HepG2 (cell line): ENCODE data around the gene KIAA1549. TPM values are rescaled to one million over a fixed set of nuclear protein-coding genes. Genes with fewer than 3 reads are reported as not detected.
A peak's percentile ranks its signal among the peaks of the same experiment; 100 is the strongest.

Experiments used
- BORCS8-MEF2B ChIP-seq: sonication (generic); formaldehyde crosslinking; IDR thresholded peaks from 2 replicates; pipeline ENCODE4 v1.8.0; 2022; ENCODE audit warnings: mild to moderate bottlenecking, missing genetic modification reagents
- ELF1 ChIP-seq: sonication (generic); formaldehyde crosslinking; IDR thresholded peaks from 2 replicates; pipeline ENCODE4 v1.4.0; 2020; ENCODE audit warnings: missing genetic modification reagents
- FOXA3 ChIP-seq: IDR thresholded peaks from 2 replicates; pipeline ENCODE4 v1.6.1; 2016; ENCODE audit warnings: missing genetic modification reagents, missing compliant biosample characterization
- HNRNPUL1 ChIP-seq: fragments of 200-400 bp; formaldehyde crosslinking; IDR thresholded peaks from 2 replicates; pipeline ENCODE4 v1.6.1; 2017; ENCODE audit warnings: low read depth, mild to moderate bottlenecking, low read length, moderate library complexity
- KAT7 ChIP-seq: IDR thresholded peaks from 2 replicates; pipeline ENCODE4 v1.6.1; 2018; ENCODE audit warnings: borderline replicate concordance, missing compliant biosample characterization
- MAF1 ChIP-seq: sonication (generic); formaldehyde crosslinking; IDR thresholded peaks from 2 replicates; pipeline ENCODE4 v1.5.0; 2020; ENCODE audit warnings: missing genetic modification reagents, borderline replicate concordance
- MAFK ChIP-seq, 2 experiments: IDR thresholded peaks in 1 of 2; conservative IDR thresholded peaks in 1 of 2; 2 replicates each; pipeline ENCODE4 v1.6.1; 2011; ENCODE audit warnings: improper control_type of control experiment in 2 of 2, low read length in 2 of 2
- MED8 ChIP-seq: sonication (generic); formaldehyde crosslinking; IDR thresholded peaks from 2 replicates; pipeline ENCODE4 v1.8.1; 2023; ENCODE audit warnings: mild to moderate bottlenecking, missing genetic modification reagents; ENCODE audit not compliant: insufficient replicate concordance
- NFE2 ChIP-seq: sonication (generic); formaldehyde crosslinking; IDR thresholded peaks from 2 replicates; pipeline ENCODE4 v1.4.0; 2020; ENCODE audit warnings: missing genetic modification reagents
- REPIN1 ChIP-seq: sonication (generic); formaldehyde crosslinking; IDR thresholded peaks from 2 replicates; pipeline ENCODE4 v1.8.0; 2022; ENCODE audit warnings: missing genetic modification reagents, low read depth, mild to moderate bottlenecking, borderline replicate concordance
- RORA ChIP-seq: sonication (generic); formaldehyde crosslinking; IDR thresholded peaks from 2 replicates; pipeline ENCODE4 v1.5.0; 2020; ENCODE audit warnings: mild to moderate bottlenecking, missing genetic modification reagents, moderate library complexity
- ZFP36L2 ChIP-seq: sonication (generic); formaldehyde crosslinking; IDR thresholded peaks from 2 replicates; pipeline ENCODE4 v1.4.0; 2020; ENCODE audit warnings: missing genetic modification reagents
- ZMAT3 ChIP-seq: sonication (generic); formaldehyde crosslinking; conservative IDR thresholded peaks from 2 replicates; pipeline ENCODE4 v1.7.0; 2021; ENCODE audit warnings: missing genetic modification reagents
- ZNF570 ChIP-seq: sonication (generic); formaldehyde crosslinking; IDR thresholded peaks from 2 replicates; pipeline ENCODE4 v1.4.0; 2020; ENCODE audit warnings: mild to moderate bottlenecking, missing genetic modification reagents, borderline replicate concordance
- ZNF670 ChIP-seq: sonication (generic); formaldehyde crosslinking; IDR thresholded peaks from 2 replicates; pipeline ENCODE4 v1.8.0; 2022; ENCODE audit warnings: mild to moderate bottlenecking, missing genetic modification reagents, borderline replicate concordance
- ZNF737 ChIP-seq: sonication (generic); formaldehyde crosslinking; IDR thresholded peaks from 2 replicates; pipeline ENCODE4 v1.5.0; 2020; ENCODE audit warnings: missing genetic modification reagents, mild to moderate bottlenecking, borderline replicate concordance
- polyA plus RNA-seq, 8 experiments: library from polyadenylated mRNA; depleted of rRNA in 3 of 8; stranded (reverse) in 7 of 8; unstranded in 1 of 8; fragments of >200 nt; fragmentation: Illumina TruSeq in 4 of 8; extraction: Trizol in 4 of 8; gene quantifications; 2 replicates each; pipeline versions ENCODE4 v1.2.1 to v1.2.3, GENCODE V29; 2011 to 2016; ENCODE audit warnings: low read depth in 4 of 8, missing spikeins in 1 of 8, mixed read lengths in 1 of 8; ENCODE audit not compliant: insufficient read depth in 1 of 8
- total RNA-seq, 5 experiments: library from RNA; depleted of rRNA; stranded (reverse); fragments of >200 nt; fragmentation: Illumina TruSeq; extraction: Trizol; gene quantifications; 2 replicates each; pipeline ENCODE4 v1.2.3, GENCODE V29; 2016; ENCODE audit warnings: low read depth in 1 of 5
- TF ChIP-seq, protein P1 (sequence below): sonication (generic); formaldehyde crosslinking; IDR thresholded peaks from 2 replicates; pipeline ENCODE4 v1.4.0; 2020; ENCODE audit warnings: mild to moderate bottlenecking, missing genetic modification reagents
- TF ChIP-seq, protein P2 (sequence below): sonication (generic); formaldehyde crosslinking; IDR thresholded peaks from 2 replicates; pipeline ENCODE4 v1.8.1; 2022; ENCODE audit warnings: low read depth, mild to moderate bottlenecking, missing genetic modification reagents
- TF ChIP-seq, protein P3 (sequence below): sonication (generic); formaldehyde crosslinking; IDR thresholded peaks from 2 replicates; pipeline ENCODE4 v1.5.0; 2020; ENCODE audit warnings: missing genetic modification reagents
- TF ChIP-seq, protein P4 (sequence below): sonication (generic); formaldehyde crosslinking; IDR thresholded peaks from 2 replicates; pipeline ENCODE4 v1.4.0; 2020; ENCODE audit warnings: missing genetic modification reagents

Gene KIAA1549
- total and polyA plus RNA-seq, 2 of the 13 experiments (the other 11 are each of a cell fraction or from before 2014, with no cell fraction given): 1.1 to 1.8 TPM

DNA sequence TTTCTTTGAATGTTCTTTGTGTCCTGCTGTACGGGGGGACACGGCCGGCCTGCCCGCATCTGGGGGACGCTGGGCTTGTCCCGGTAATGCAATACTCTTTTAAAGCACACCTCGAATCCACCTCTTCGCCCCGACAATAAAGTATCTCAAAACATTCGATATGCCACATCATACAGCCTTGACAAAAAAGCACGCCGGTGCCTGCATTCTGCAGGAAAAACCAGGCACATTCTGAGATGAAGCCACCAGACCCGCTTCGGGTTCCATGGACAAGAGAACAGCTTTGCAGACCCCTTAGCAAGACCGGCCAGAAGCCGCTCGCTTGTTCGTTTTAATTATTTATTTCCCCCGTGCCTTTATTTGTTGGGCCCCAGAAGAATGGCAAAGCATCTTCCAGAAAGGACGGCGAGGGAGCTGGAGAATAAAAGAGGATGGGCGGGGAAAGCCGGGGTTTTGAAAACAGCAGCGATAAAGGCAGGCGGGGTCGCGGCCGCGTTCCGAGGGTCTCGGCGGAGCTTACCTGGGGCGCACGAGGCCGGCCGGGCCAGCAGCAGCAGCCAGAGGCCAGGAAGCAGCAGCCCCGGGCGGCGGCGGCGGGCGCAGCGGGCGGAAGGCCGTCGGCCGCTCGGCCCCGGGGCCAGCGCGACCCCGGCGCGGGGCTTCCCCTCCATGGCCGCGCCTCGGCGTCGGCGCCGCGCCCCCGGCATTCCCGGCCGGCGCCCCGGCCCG is 462 bp downstream of the KIAA1549 start (continued):
- TF ChIP-seq, protein P1, sequence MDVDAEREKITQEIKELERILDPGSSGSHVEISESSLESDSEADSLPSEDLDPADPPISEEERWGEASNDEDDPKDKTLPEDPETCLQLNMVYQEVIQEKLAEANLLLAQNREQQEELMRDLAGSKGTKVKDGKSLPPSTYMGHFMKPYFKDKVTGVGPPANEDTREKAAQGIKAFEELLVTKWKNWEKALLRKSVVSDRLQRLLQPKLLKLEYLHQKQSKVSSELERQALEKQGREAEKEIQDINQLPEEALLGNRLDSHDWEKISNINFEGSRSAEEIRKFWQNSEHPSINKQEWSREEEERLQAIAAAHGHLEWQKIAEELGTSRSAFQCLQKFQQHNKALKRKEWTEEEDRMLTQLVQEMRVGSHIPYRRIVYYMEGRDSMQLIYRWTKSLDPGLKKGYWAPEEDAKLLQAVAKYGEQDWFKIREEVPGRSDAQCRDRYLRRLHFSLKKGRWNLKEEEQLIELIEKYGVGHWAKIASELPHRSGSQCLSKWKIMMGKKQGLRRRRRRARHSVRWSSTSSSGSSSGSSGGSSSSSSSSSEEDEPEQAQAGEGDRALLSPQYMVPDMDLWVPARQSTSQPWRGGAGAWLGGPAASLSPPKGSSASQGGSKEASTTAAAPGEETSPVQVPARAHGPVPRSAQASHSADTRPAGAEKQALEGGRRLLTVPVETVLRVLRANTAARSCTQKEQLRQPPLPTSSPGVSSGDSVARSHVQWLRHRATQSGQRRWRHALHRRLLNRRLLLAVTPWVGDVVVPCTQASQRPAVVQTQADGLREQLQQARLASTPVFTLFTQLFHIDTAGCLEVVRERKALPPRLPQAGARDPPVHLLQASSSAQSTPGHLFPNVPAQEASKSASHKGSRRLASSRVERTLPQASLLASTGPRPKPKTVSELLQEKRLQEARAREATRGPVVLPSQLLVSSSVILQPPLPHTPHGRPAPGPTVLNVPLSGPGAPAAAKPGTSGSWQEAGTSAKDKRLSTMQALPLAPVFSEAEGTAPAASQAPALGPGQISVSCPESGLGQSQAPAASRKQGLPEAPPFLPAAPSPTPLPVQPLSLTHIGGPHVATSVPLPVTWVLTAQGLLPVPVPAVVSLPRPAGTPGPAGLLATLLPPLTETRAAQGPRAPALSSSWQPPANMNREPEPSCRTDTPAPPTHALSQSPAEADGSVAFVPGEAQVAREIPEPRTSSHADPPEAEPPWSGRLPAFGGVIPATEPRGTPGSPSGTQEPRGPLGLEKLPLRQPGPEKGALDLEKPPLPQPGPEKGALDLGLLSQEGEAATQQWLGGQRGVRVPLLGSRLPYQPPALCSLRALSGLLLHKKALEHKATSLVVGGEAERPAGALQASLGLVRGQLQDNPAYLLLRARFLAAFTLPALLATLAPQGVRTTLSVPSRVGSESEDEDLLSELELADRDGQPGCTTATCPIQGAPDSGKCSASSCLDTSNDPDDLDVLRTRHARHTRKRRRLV: no peak
- TF ChIP-seq MAF1 (CRISPR knock-in tag) (no peak), NFE2 (CRISPR knock-in tag) (no peak), BORCS8-MEF2B (CRISPR knock-in tag) (no peak), ELF1 (no peak), REPIN1 (CRISPR knock-in tag) (no peak), ZNF570 (no peak), ZNF737 (CRISPR knock-in tag) (no peak), RORA (CRISPR knock-in tag) (no peak), MED8 (CRISPR knock-in tag) (no peak), HNRNPUL1 (no peak), ZFP36L2 (CRISPR knock-in tag) (no peak), ZNF670 (CRISPR knock-in tag) (no peak), MAFK (conservative IDR thresholded peaks at IDR 0.05 in 1 of 2, IDR thresholded peaks at IDR 0.05 in 1 of 2; ENCODE audit: low read length in 2 of 2) (no peak), FOXA3 (CRISPR knock-in tag) (no peak), KAT7 (no peak), ZMAT3 (CRISPR knock-in tag) (no peak)
- TF ChIP-seq, protein P2, sequence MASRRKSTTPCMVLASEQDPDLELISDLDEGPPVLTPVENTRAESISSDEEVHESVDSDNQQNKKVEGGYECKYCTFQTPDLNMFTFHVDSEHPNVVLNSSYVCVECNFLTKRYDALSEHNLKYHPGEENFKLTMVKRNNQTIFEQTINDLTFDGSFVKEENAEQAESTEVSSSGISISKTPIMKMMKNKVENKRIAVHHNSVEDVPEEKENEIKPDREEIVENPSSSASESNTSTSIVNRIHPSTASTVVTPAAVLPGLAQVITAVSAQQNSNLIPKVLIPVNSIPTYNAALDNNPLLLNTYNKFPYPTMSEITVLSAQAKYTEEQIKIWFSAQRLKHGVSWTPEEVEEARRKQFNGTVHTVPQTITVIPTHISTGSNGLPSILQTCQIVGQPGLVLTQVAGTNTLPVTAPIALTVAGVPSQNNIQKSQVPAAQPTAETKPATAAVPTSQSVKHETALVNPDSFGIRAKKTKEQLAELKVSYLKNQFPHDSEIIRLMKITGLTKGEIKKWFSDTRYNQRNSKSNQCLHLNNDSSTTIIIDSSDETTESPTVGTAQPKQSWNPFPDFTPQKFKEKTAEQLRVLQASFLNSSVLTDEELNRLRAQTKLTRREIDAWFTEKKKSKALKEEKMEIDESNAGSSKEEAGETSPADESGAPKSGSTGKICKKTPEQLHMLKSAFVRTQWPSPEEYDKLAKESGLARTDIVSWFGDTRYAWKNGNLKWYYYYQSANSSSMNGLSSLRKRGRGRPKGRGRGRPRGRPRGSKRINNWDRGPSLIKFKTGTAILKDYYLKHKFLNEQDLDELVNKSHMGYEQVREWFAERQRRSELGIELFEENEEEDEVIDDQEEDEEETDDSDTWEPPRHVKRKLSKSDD (CRISPR knock-in tag): no peak
- TF ChIP-seq, protein P3, sequence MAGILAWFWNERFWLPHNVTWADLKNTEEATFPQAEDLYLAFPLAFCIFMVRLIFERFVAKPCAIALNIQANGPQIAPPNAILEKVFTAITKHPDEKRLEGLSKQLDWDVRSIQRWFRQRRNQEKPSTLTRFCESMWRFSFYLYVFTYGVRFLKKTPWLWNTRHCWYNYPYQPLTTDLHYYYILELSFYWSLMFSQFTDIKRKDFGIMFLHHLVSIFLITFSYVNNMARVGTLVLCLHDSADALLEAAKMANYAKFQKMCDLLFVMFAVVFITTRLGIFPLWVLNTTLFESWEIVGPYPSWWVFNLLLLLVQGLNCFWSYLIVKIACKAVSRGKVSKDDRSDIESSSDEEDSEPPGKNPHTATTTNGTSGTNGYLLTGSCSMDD: no peak
- TF ChIP-seq, protein P4, sequence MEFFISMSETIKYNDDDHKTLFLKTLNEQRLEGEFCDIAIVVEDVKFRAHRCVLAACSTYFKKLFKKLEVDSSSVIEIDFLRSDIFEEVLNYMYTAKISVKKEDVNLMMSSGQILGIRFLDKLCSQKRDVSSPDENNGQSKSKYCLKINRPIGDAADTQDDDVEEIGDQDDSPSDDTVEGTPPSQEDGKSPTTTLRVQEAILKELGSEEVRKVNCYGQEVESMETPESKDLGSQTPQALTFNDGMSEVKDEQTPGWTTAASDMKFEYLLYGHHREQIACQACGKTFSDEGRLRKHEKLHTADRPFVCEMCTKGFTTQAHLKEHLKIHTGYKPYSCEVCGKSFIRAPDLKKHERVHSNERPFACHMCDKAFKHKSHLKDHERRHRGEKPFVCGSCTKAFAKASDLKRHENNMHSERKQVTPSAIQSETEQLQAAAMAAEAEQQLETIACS (CRISPR knock-in tag): peak; percentile 20; the same call in 1 of the 2 replicates
